ENCODE measurements around the gene PSMA7.
A peak's percentile ranks its signal among the peaks of the same experiment; 100 is the strongest.

DNA sequence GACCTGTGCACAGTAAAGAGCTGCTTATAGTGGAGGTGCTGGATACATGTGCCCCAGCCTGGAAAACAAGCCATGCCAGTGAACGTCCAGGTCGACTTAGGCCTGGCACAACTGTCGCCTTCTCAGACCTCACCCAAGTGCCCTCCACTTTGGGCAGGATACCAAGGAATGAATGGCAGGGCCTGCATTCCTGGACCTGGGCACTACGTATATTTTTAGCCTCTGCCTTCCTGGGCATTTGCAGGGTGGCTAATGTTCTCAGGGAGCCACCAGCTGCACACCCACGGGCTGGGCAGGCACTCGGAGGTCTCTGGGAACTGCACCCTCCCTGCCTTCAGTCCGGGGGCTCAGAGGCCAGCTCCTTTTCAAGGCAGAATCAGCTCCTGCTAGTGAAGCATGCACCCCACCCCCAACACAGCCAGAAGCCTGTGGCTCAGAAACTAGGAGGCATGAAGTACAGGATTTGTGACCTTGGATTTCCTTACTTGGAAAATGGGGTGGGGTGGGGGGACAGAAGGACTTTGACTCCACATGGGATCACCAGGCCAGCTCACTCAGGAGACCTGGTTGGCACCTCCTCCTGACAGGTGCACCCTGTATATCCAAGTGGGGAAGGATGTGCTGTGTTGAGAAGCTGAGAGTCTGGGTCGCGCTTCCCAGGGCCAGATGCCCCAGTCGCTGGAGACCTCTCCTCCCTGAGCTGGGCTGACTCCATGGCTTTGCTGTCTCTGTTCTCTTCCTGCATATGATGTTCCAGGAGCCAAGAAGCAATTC lies 23.4 kb downstream of the PSMA7 start:
- TF ChIP-seq, protein P1, sequence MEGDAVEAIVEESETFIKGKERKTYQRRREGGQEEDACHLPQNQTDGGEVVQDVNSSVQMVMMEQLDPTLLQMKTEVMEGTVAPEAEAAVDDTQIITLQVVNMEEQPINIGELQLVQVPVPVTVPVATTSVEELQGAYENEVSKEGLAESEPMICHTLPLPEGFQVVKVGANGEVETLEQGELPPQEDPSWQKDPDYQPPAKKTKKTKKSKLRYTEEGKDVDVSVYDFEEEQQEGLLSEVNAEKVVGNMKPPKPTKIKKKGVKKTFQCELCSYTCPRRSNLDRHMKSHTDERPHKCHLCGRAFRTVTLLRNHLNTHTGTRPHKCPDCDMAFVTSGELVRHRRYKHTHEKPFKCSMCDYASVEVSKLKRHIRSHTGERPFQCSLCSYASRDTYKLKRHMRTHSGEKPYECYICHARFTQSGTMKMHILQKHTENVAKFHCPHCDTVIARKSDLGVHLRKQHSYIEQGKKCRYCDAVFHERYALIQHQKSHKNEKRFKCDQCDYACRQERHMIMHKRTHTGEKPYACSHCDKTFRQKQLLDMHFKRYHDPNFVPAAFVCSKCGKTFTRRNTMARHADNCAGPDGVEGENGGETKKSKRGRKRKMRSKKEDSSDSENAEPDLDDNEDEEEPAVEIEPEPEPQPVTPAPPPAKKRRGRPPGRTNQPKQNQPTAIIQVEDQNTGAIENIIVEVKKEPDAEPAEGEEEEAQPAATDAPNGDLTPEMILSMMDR (IDR thresholded peaks at IDR 0.05), result no peak
- peak in 1 of 2 donors; percentile 28 for TF ChIP-seq POLR2A (IDR thresholded peaks at IDR 0.05)

All from thyroid gland (tissue), 4 donors.